SHP77 (cell line): ENCODE data around the gene PDCD1.

Experiments used
- DNase-seq, 2 experiments: peaks; one replicate each; lab custom pipeline; 2025; lab: John Stamatoyannopoulos, UW

The PDCD1 gene

GRCh38 chr2:241865416-241865956, 6.8 kb upstream of the PDCD1 start:
- DNase-seq, result no peak

- DNase-seq, result no peak
These were observed 6.1 kb upstream of the PDCD1 start for GRCh38 chr2:241864850-241865213.

- DNase-seq, result no peak
These were observed 5.6 kb upstream of the PDCD1 start for GRCh38 chr2:241864168-241864849.

- DNase-seq, result no peak
These were observed 4.9 kb upstream of the PDCD1 start for GRCh38 chr2:241863536-241863954.

GRCh38 chr2:241862775-241863535, 4.3 kb upstream of the PDCD1 start:
- DNase-seq, result no peak

- DNase-seq, result no peak
These were observed 3.4 kb upstream of the PDCD1 start for GRCh38 chr2:241862093-241862492.

GRCh38 chr2:241861264-241861663, 2.6 kb upstream of the PDCD1 start:
- DNase-seq, result no peak

- DNase-seq, result no peak
These were observed 1.7 kb upstream of the PDCD1 start for GRCh38 chr2:241860184-241861078.

GRCh38 chr2:241859436-241860183, 916 bp upstream of the PDCD1 start:
- no peak for DNase-seq

GRCh38 chr2:241859017-241859435, 332 bp upstream of the PDCD1 start:
- no peak for DNase-seq

- no peak for DNase-seq
These were observed 1.0 kb downstream of the PDCD1 start for GRCh38 chr2:241857572-241858121.

GRCh38 chr2:241857041-241857541, 1.6 kb downstream of the PDCD1 start:
- no peak for DNase-seq

- DNase-seq, result no peak
These were observed 2.7 kb downstream of the PDCD1 start for GRCh38 chr2:241855888-241856422.

- no peak for DNase-seq
These were observed 3.3 kb downstream of the PDCD1 start for GRCh38 chr2:241855245-241855887.

- no peak for DNase-seq
These were observed 4.1 kb downstream of the PDCD1 start for GRCh38 chr2:241854342-241855244.

GRCh38 chr2:241853651-241854341, 4.9 kb downstream of the PDCD1 start:
- DNase-seq, result no peak

- no peak for DNase-seq
These were observed 5.6 kb downstream of the PDCD1 start for GRCh38 chr2:241852981-241853631.
